ENCODE data around the gene MYBPC3.

The MYBPC3 gene
- 0 to 0.18 (median 0) reads per million in 4 experiments for total RNA-seq

GRCh38 chr11:47352556-47352955, at the start of gene MYBPC3:
Gene MYBPC3 (minus strand): TSS chr11:47352702. CDS start chr11:47352647, 55 bp downstream.
- no peak for DNase-seq

GRCh38 chr11:47400768-47401279, 48.3 kb upstream of the MYBPC3 start:
- no peak for DNase-seq

DNA sequence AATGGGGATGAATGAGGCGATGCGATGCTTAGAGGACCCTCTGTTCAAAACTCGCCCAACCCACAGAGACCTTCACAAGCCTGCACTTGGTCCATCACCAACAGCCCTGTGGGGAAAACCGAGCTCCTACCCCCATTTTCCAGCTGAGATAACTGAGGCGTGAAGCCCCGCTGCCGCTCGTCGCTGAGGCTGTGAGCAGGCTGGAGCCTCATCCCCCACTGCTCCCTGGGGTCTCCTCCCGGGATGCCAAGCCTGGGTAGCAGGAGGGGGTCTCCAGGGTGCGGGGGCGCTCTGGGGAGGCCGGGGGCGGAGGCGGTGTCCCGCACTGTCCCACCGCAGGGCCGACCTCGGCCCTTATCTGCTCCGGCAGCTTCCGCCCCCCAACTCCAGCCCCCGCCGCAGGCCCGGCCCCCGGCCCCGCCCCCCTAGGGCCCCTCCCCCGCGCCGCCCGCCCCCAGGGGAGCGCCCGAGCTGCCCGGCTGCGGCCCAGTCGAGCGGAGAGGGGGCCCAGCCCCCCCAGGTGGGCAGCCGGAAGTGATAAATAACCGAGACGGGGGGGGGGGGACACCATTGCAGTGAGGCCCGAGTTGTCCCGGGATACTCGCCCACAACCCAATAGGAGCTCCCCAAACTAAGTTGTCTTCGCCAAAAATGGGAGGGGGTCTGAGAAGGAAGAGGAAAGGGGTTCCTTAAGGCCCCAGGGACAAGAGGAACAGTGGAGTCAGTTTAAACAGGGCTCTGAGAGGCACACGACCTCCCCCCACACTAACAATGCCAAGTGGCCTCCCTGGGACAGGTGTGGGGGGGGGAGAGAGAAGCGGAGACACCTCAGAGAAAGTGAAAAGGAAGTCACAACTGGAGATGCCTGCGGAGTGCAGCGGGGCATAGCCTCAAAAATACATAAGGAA, 47.6 kb upstream of the MYBPC3 start:
- peak; percentile 34 for DNase-seq

DNA sequence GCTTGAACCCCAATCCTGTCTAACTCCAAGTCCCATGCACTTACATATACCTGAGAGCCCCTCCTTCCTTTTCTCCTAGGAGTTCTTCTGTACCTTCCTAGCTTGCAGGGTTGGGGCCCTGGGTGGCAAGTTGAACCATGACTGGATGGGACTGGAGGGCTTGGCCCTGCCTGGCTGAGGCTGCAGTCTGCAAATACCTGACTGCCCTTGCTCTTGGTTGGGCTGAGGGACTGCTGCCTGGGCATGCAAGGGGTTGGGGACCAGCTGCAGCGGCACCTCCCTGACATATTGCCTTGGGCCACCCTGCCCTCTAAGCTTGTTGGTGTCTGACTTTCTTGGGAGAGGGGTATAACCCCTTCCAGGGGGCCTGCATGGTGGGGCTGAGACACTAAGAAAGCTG, 46.0 kb upstream of the MYBPC3 start:
- no peak for DNase-seq

- no peak for DNase-seq
Measured at GRCh38 chr11:47398011-47398410, 45.5 kb upstream of the MYBPC3 start.

DNA sequence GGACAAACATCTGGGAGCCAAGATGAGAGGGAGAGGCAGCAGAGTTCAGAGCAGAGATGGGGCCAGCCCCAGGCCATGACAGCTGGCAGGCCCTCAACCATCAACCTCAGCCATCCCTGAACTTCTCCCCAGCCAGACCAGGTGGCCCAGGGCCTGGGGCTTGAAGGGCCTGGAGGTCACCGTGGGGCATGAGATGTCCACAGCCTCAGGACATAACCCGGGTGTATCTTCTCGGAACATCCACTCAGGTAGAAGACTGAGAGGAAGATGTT, 43.5 kb upstream of the MYBPC3 start:
- no peak for DNase-seq

- DNase-seq, result no peak
Measured at GRCh38 chr11:47395223-47396048, 42.9 kb upstream of the MYBPC3 start.

GRCh38 chr11:47394322-47395222, 42.1 kb upstream of the MYBPC3 start:
- DNase-seq, result peak; percentile 20

DNA sequence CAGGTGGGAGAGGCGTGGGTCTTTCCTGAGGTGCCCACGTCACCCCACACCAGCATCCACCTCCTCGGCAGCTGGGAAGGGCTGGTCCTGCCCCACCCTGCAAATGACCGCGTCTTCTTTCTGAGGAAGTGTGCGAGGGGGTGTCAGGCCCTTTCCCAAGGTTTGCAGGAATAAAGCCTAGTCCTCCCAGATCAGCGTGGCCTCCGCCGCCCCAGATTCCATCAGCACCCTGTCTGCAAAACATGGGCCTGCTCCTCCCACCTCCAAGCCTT, 41.5 kb upstream of the MYBPC3 start:
- DNase-seq, result no peak

- no peak for DNase-seq
Measured at GRCh38 chr11:47393163-47394049, 40.9 kb upstream of the MYBPC3 start.

DNA sequence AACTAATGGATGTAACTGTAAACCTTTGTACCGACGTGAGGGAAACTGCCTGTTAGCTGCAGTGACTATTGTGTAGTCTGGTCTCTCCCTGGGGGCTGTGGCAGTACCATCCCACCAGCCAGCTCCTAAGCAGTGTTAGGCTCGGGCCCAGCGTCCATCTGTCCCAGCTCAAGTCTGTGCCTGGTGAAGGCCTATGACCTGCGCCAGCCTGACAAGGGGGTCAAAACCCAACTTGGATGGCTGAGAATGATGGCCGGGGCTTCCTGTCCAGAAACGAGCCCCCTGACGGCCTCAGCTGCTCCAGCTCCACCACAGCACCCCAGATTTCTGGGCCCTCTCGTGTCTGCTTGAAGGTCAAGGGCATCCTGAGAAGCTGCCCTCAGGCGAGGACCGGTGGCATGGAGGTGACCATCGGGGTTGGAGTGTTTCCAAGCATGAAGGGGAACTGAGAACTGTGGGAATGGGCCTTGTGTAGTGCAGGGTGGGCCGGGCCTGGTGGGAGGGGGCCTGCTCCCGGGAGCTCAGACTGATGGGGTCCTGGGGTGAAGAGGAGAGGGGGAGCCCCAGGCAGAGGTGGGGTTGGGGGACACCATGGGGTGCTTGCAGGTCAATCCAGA, 40.2 kb upstream of the MYBPC3 start:
- DNase-seq, result no peak

DNA sequence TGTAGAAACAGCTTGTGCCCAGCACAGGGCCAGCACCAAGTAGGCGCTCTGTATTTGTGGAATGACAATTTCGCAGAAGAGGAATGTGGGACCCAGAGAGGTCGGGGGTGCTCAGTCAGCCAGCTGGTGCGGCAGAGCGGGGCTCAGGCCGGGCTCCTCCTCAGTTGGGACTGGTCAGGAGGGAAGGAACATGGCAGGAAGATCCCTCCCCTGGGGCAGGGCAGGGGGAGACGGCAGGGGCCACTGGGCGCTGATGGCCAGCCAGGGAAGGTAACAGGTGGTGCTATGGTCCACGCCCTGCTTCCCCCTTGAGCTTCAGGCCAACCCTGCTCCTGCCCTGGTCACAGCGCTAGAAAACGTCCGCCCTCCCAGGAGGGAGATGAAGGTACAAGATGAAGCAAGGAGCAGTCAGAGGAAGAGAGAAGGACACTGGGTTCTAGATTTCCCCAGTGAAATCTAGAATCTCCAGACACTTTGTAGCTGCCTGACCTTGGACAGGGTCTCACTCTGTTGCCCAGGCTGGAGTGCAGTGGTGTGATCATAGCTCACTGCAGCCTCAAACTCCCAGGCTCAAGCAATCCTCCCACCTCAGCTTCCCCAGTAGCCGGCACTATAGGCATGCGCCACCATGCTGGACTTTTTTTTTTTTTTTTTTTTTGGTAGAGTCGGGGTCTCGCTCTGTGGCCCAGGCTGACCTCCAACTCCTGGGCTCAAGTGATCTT, 39.4 kb upstream of the MYBPC3 start:
- DNase-seq, result no peak

- DNase-seq, result no peak
Measured at GRCh38 chr11:47391077-47391583, 38.6 kb upstream of the MYBPC3 start.

DNA sequence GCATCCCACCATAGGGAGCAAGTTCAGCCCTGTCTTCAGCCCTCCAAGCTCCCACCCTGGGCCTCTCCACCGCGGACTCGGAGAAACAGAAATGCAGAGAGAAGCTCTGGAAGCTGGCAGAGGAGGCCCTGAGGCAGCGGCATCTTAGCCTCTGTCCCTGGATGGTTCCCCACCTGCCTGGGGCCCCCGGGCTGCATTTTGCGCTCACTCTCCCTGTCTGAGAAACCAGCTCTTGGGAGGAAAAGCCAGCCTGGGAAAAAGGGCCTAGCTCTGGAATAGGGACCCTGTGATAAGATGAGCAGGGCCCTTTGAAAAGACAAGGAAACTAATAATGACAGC, 37.9 kb upstream of the MYBPC3 start:
- DNase-seq, result no peak

- DNase-seq, result no peak
Measured at GRCh38 chr11:47389577-47390421, 37.3 kb upstream of the MYBPC3 start.

- no peak for DNase-seq
Measured at GRCh38 chr11:47388697-47389576, 36.4 kb upstream of the MYBPC3 start.

- DNase-seq, result no peak
Measured at GRCh38 chr11:47387944-47388696, 35.6 kb upstream of the MYBPC3 start.

DNA sequence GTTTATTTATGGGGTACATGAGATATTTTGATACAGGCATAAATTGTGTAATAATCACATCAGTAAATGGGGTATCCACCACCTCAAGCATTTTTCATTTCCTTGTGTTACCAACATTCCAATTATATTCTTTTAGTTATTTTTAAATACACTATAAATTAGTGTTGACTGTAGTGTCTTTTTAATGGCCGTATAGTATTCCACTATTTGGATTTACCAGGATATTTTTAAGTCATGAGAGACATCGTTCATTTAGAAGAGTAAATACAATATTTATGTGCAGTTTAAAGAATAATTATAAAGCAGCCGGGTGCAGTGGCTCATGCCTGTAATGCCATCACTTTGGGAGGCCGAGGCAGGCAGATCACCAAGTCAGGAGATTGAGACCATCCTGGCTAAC, 32.0 kb upstream of the MYBPC3 start:
- no peak for DNase-seq
